Liver (tissue), 3 donors: Measurements from ENCODE around the gene CEP126.

Source experiments
- CTCF ChIP-seq: fragments of 150-350 bp; IDR thresholded peaks from 2 replicates; pipeline ENCODE4 v1.5.1; 2017; ENCODE audit warnings: improper control_type of control experiment, low read depth, low read length; ENCODE audit not compliant: missing input control
- FOXA2 ChIP-seq: IDR thresholded peaks from 2 replicates; pipeline ENCODE4 v1.6.1; 2016; ENCODE audit warnings: antibody characterized with exemption
- GABPA ChIP-seq, 2 donors: IDR thresholded peaks in 1 of 2; conservative IDR thresholded peaks in 1 of 2; 2 replicates each; pipeline ENCODE4 v1.6.1; 2016; ENCODE audit warnings: antibody characterized with exemption in 2 of 2, mild to moderate bottlenecking in 1 of 2, moderate library complexity in 1 of 2
- REST ChIP-seq: IDR thresholded peaks from 2 replicates; pipeline ENCODE4 v1.6.1; 2016; ENCODE audit warnings: antibody characterized with exemption, mild to moderate bottlenecking
- RXRA ChIP-seq, 2 donors: IDR thresholded peaks; 2 replicates each; pipeline ENCODE4 v1.6.1; 2017 to 2018; ENCODE audit warnings: antibody characterized with exemption in 2 of 2, mild to moderate bottlenecking in 1 of 2
- SP1 ChIP-seq: IDR thresholded peaks from 2 replicates; pipeline ENCODE4 v1.6.1; 2018; ENCODE audit warnings: antibody characterized with exemption, mild to moderate bottlenecking
- donor health status: healthy.
- donor health status: healthy.

- TF ChIP-seq CTCF (no peak), RXRA (IDR thresholded peaks at IDR 0.05) (no peak), SP1 (no peak), REST (no peak), GABPA (IDR thresholded peaks at IDR 0.05 in 1 of 2, conservative IDR thresholded peaks at IDR 0.05 in 1 of 2) (no peak), FOXA2 (no peak)
These were observed 33.2 kb upstream of the CEP126 start for GRCh38 chr11:101881586-101881985.
